NCI-H2171 (cell line): ENCODE data around the gene PAK2.
"Not testable (repeated sequence)": the region's sequence is repeated elsewhere in the genome, so short reads cannot be mapped to it uniquely, and the experiment has no call there.

Experiments used
- DNase-seq: peaks from one replicate; lab custom pipeline; 2025; lab: John Stamatoyannopoulos, UW

The PAK2 gene

DNA sequence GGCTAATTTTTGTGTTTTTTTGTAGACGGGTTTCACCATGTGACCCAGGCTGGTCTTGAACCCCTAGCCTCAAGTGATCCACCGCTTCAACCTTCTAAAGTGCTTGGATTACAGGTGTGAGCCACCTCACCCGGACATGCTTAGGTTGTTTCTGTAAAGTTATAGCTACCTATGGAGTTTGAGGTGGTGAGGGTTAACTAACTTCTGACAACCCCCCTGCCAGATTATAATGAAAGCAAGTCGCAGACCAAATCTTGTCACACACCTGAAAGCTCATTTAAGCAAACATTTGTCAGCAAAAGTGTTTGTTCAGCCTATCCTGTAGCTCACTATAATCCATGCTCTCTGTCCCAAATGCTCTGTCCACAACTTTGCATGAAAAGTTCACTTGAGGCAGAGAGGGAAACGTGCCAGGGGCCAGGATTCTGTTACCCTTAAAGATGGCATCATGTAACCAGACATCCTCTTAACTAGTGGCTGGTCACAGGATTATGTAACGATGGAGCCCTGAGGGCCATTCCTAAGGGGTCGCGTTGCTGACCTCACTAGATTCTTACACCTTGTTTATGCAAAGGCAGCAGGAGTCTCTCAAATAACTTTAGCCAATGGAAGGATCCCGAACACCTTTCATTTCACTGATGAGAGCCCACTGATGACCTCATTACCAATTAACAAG lies 103.9 kb downstream of the PAK2 start:
- DNase-seq: no peak

DNA sequence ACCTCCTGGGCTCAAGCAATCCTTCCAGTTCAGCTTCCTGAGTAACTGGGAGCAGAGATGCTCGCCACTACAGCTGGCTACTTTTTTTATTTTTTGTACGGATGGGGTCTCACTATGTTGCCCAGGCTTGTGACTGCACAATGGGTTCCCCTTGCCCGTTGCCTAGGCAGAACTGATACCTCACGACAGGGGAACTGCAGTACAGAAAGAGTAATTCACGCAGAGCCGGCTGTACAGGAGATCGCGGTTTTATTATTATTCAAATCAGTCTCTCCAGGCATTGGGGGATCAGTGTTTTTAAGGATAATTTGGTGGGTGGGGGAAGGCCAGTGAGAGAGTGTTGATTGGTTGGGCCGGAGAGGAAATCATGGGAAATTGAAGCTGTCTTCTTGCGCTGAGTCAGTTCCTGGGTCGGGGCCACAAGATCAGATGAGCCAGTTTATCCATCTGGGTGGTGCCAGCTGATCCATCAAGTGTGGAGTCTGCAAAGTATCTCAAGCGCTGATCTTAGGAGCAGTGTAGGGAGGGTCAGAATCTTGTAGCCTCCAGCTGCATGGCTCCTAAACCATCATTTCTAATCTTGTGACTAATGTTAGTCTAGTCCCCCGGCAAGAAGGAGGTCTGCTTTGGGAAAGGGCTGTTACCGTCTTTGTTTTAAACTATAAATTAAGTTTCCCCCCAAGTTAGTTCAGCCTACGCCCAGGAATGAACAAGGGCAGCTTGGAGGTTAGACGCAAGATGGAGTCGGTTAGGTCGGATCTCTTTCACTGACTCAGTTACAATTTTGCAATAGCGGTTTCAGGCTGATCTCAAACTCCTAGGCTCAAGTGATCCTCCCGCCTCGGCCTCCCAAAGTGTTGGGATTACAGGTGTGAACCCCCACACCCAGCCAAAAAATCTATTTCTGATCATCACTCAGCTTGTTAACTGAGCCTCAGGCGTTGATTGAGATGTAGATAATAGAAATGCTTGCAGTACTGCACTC lies 104.9 kb downstream of the PAK2 start:
- DNase-seq: not testable (repeated sequence)

DNA sequence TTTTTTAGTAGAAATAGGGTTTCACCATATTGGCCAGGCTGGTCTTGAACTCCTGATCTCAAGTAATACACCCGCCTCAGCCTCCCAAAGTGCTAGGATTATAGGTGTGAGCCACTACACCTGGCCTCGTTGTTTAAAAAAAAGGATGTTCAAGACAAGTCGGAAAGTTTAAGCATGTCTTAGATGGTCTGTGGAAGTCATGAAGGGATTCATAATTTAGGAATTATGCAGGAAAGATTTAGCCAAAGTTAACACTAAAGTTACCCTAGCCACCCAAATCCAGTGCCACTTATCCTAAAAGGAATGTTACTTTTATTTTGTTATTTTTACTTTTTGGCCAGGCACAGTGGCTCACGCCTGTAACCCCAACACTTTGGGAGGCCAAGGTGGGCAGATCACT lies 108.7 kb downstream of the PAK2 start:
- not testable (repeated sequence) for DNase-seq

DNA sequence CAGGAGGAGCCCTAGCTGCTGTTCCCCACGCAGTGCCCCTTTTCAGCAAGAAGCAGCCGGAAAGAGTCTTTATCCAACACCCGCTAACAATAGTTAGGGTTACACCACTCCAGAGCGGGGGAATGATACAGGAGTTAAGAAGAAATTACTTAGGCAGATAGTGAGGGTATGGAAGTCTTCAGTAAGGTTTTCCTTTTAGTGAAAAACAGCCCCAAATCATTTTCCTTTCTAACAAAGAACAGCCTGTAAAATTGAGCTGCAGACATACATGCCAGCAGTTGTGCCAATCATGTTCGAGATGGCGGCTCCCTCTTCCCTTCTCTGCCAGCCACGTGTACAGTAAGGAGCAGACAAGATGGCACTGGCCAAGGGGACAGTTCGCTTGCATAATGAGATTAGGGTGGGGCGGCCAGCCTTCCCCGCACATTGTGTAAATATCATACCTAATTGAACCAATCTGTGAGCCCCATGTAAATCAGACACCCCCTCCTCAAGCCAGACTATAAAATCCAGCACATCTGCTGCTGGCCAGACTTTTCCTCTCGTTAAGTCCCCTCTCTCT lies 109.6 kb downstream of the PAK2 start:
- no peak for DNase-seq

DNA sequence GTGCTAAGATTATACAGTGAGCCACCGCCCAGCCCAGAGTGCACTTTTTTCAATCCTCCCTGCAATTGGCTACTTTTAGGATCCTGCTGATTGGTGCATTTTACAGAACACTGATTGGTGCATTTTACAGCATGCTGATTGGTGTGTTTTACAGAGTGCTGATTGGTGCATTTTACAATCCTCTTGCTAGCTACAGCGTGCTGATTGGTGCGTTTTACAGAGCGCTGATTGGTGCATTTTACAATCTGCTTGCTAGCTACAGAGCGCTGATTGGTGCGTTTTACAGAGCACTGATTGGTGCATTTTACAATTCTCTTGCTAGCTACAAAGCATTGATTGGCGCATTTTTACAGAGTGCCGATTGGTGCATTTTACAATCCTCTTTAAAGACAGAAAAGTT lies 123.3 kb downstream of the PAK2 start:
- DNase-seq: not testable (repeated sequence)

DNA sequence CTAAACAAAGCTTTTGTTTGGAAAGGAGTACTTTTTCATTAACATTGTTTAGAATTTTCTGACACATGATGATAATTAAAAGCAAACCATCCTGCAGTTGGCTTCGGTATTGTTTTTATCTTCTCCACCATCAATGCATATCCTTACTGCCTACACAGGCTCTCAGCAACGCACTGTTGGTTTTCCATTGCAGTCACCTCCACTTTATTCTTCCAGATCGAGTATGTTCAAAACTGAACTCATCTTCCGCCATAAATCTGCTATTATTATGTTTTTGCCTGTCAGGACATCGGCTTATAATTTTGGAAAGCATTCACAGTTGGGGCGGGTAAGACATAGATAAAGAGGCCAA lies 127.5 kb downstream of the PAK2 start:
- no peak for DNase-seq

DNA sequence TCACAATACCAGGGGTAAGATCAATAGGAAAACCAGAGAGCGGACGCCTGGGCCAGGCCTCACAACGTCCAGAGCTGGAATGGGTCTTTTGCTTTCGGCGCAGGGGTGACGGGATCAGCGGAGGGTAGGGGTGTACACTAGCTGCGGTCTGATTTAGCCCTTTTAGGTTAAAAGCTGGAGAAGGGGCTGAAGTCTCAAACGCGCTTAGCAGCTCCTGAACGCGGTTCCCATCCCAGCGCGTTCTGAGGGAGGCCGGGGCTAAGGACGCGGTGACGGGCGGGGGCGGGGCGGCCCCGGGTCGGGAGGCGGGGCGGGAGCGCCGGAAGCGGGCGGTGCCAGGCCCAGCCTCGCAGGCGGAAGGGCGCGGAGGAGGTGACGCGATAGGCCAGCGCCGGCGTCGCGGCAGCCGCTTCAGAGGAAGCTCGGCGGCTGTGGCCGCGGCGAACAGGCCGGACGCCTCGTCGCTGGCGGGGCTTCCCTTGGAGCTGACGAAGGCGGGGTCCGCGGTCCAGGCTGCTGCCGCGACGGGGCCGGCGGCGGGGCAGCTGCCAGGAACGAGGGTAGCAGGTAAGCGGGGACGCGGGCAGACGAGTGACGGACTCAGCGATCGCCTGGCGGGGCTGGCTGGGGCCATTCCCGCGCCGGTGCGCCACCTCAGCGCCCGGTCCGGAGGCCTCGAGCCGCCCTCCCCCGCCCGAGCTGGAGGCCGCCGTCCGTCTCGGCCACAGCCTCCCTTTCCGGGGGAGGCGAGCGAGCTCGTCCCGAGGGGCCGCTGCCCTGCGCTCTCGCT lies 128.0 kb downstream of the PAK2 start, which contains the start of gene SENP5:
SENP5 (plus strand) TSS at position 414 of the 790 bp plus-strand sequence. CDS start 17,262 bp downstream, outside the sequence.
- DNase-seq: peak; percentile 91

DNA sequence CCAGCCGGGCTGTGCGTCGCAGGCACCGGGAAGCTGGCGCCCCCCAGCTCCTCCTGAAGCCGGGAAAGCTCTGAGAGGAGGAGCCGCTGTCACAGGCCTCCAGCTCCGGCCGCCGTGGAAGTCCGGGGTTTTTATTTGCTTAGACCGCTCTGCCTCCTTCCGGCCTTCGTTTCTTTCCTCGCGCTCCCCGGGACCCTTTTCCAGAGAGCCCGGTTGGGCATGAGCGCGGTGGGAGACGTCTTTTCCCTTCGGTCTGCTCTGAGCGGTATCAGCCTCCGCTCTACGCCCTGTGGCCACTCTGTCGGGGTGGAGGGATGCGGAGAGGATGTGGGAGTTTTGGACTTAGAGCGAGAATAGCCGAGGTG lies 128.6 kb downstream of the PAK2 start:
- DNase-seq: no peak

DNA sequence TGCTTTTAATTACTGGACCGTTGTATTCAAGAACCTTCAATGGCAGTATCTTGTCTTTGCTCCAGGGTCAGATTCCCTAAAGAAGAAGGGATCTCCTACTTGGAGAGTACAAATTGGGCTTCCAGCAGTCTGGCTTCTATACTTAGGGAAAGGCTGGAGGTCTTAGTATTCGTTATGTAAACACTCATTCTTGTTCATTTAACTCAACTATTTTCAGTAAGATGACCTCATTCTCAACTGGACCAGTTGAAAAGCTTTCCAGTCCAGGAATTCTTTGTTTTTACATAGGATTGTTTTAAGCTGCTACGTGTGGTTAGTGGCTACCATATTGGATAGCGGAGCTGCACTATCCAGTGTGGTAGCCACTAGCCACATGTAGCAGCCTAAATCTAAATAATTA lies 132.7 kb downstream of the PAK2 start:
- no peak for DNase-seq

DNA sequence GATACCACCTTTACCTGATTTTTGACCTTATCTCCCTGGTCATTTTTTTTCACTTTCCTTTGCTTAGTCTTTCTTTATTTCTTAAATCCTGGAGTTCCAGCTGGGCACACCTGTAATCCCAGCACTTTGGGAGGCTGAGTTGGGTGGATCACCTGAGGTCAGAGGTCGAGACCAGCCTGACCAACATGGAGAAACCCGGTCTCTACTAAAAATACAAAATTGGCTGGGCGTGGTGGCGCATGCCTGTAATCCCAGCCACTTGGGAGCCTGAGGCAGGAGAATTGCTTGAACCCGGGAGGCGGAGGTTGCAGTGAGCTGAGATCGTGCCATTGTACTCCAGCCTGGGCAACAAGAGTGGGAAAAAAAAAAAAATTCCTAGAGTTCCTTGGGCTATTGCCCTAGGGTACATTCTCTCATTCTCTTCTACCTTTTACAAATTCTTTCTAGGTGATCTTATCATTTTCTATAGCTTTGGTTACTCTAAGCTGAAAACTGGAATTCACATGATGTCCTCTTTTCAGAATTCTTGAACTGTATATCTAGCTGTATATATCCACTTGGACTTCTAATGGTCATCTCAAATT lies 134.9 kb downstream of the PAK2 start:
- DNase-seq: not testable (repeated sequence)

DNA sequence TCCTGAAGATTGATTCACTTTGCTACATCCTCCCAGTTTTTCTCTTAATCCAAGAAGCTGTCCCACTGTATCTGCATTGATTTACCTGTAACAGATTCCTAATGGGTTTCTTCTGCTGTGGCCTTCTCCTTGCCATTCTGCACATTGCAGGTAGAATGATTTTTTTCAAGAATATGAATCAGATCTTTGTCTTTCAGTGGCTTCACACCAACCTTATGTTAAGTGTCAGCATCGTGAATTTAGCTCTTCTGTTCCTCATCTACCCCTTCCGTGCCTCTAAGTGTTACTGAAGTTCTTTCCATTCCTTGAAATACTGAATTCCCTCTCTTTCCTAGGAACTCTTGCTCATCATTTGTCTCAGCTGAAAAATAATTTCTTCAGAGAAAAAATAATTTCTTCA lies 135.6 kb downstream of the PAK2 start:
- no peak for DNase-seq
